Stimulated activated CD4-positive, alpha-beta T cell treated with anti-CD3 and anti-CD28 coated beads, Interleukin-4, amount 100 ng/mL, for 1 hour (primary cell): Measurements from ENCODE around the gene NIPSNAP3A.
A peak's percentile ranks its signal among the peaks of the same experiment; 100 is the strongest.

Experiments used
- DNase-seq: peaks from one replicate; pipeline ENCODE4 v3.0.0-alpha.2; 2020

NIPSNAP3A gene

DNA sequence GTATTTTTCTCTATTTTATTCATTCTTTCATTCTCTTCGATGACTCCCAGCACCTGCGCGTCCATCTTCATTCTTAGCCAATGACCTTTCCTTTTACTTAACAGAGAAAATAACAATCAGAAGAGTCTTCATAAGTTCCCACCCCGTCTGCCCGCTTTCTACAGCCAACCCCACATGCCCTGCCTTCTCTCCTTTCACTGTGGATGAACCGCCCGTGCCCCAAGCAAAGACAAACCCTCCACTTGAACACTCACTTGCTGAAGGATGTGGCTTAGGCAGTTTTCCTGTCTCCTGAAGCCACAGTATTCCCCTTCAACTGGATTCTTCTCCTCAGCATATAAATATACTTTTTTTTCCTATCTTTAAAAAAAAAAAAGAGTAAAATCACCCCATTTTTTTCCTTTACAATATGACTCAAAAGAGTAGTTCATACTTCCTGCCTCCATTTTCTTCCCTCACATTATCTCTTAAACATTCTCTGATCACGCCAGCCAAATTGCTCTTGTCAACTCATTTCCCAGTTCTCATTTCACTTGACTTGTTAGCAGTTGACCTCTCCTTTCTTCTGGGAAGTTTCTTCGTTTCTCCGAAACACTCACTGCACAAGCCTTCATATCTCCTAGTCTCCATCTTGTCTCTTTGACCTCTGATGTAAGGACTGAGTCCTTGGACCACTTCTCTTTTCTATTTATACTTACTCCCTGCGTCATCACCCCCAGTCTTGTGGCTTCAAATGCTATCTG, 27.5 kb downstream of the NIPSNAP3A start:
- no peak for DNase-seq

DNA sequence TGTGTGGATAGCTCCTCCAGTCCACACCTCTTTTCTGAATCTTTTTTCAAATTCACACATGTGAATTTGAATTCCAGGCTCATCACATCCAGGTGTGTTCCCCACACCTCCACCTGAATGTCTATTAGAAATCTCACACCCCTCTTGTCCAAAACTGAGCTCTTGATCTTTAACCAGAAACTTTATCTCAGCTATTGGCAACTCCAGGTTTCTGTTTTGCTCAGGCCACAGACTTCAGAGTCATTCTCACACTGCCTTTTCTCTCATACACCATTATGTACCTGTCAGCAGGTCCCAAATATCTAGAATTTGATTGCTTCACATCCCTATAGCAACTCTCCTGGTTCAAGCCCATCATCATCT, 28.1 kb downstream of the NIPSNAP3A start:
- no peak for DNase-seq

DNA sequence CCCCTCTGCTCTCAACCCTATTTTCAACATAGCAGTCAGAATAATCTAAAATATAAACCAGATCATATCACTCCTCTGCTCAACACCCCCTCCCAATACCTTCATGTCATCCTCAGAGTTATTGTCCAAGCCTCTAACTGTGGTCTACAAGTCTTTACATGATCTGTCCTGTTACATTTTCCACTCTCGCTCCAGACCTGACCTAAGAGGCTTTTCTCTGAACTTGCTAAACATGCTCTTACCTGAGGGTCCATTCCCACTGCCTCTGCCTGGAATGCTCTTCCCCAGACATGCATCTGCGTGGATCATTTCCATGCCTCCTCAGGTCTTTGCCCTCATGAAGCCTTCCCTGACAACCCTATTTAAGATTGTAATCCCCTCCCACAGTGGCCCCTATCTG, 28.5 kb downstream of the NIPSNAP3A start:
- DNase-seq: no peak

DNA sequence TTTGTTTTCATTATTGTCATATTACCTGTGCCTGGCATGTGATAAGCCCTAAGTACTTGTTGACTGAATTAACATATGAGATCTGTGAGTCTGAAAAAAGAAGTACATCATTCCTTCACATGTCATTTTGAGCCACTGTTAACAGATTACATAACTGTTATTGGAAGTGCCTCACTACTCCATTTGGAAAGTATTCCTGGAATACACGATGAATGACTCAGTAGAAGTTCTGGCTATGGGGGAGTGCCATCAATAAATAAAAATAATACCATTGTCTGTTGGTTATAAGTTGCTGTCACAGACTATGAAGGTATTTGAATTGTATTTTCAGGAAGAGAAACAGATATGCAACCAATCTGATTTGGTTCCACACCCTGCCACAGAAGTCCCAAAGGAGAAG, 29.3 kb downstream of the NIPSNAP3A start:
- no peak for DNase-seq

DNA sequence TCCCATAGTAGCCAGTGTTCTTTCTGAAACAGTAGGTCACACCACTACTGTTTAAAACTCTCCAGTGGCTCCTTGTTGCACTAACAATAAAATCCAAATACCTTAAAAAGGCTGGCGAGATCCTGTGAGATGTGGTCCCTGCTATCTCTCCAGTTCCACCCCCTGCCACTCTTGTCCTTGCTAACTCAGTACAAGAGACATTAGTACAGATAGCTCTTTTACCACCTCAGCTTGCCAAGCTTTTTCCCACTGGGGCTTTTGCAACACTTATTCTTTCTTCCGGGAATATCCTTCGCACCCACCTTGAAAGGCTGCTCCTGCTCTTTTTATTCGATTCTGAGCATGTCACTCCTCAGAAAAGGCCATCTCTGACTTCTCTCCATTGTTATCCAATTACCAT, 31.3 kb downstream of the NIPSNAP3A start:
- DNase-seq: no peak

DNA sequence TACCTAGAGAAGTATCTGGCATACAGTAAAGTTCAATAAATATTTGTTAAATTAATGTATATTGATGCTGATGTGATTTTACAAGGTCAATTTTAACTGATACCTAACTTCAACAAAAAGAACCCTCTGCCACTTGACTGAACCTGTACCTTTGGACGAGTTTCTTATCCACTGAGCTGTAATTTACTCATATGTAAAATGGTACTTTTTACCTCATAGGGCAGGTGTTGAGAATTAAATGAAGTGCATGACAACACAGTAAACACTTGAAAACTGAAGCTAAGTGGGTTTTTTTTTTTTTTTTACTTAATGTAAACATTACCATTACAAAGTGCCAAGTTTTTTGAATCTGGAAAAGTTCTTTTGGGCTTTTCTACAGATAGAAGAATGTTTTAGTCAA, 31.9 kb downstream of the NIPSNAP3A start:
- no peak for DNase-seq

DNA sequence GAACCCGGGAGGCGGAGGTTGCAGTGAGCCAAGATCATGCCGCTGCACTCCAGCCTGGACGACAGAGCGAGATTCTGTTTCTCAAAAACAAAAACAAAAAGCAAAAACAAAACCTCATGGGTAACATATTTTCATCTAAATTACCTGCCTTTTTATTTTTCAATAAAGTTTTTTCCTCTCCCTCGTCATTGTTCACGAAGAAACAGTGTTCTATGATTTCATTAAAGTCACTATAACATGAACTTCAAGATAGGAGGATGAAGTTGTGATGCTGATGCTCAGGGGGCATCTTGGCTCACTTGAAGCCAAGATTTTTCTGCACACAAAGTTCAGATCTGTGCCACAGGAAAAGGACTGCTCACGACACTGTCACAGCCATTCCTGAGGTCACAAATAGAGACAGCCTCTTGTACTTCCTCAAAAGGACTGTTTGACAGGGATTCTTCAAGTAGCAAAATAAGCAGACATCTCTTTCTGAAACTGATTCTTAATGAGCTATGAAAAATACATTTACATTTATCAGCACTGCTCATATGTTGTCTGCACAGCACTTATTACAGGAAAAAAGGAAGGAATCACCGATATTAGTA, 32.6 kb downstream of the NIPSNAP3A start:
- no peak for DNase-seq

DNA sequence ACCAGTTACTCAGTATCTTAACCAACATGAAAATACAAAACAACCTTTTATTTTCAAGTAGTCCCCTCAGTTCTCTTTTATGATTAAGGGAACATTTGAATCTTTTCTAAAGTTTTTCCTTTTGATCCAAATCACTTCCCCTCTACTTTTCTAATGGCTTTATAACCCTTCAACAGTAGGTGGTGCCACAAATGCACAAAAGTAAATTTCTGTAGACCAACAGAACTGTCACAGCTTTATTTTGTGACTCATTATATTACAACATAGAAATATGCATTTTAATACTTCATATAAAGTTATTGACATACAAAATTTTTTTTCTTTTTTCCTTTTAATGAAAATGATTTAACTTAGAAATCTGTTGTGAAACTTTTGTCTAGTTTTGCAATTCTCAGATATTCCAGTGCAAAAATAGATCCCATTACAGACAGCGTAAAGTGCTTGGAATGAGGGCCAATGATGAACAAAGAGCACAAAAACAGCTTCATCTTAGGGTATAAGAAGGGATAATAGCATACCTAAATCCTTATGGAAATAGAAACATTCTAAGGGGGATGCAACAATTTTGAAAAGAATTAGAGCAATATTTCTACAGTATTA, 33.4 kb downstream of the NIPSNAP3A start:
- DNase-seq: no peak

DNA sequence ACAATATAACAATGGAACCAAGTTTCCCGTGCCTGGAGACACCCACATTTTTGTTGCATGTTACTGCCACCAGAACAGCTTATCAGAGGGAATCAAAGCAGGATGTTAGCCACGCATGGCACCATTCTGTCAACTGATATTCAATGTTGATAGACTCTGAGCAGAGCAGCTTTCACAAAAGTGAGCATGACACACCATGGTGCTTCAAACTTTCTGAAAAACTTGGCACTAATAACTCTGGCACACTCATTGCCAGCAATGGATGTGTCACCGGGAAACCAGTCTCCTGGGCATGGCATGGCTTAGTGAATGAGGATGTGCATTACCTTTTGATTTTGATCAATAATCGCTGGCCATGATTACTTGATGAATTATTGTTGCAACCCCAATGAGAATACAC, 36.1 kb downstream of the NIPSNAP3A start:
- no peak for DNase-seq

DNA sequence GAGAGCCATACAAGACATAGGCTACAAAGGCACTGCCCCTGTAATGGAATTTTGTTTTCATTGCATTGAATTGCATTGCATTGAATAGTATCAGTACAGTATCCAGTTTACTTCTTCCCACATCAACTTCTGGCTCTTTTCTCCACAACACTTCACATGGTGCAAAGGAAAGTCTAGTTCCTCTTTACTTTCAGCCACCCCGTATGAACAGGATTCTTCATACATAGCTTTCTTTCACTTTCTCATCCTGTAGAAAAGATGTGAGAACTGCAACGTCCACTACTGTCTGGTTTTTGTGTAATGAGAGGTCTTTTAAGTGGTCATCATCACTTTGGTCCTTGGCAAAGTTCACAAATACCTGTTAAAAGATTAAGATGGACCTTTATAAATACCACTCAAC, 36.6 kb downstream of the NIPSNAP3A start:
- no peak for DNase-seq

DNA sequence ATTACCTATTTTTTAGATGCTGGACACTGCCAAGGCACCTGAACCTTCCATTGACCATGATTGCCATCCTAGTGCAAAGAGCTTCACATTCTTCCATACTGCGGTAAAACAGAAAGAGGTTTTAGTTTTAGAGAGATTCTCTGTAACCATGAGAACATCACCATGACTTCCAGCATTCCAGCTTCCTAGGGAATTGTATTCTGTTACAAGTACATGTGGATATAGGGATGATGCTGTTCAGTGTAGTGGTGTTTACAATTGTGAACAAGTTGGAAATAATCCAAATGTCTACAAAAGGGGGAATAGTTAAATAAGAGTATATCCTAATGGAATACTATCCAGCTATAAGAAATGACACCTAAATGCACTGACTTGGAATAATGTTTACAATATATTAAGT, 38.8 kb downstream of the NIPSNAP3A start:
- DNase-seq: no peak

DNA sequence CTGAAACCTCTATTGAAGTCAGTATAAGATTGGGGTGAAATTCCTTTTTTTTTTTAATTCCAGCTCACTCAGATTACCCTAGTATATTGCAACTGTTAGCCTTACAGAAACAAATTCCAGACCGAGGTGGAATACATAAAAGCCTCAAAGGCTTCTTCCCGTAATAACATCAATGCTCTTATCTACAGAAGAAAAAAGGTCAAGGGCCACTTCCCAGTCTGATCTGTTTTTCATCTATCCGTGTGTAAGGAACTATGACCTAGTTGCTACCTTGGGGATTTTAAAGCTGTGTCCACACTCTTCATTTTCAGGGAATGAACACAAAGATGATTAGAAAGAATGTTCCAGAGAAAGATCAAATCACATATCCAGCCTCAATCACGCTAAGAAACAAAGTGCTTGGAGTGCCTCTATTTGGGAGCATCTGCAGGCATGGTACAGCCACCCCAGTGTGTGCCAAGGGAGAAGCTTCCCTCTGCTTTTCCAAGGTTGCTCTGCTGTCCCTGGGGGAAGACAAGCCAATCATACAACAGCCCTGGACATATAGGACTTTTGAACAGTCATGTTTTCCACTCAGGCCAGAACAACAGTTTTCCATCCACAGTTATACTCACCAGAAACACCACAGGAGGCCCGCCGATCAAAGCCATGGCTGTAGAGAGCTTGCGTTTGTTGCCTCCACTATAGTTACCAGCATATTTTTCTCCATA, 40.0 kb downstream of the NIPSNAP3A start:
- no peak for DNase-seq

DNA sequence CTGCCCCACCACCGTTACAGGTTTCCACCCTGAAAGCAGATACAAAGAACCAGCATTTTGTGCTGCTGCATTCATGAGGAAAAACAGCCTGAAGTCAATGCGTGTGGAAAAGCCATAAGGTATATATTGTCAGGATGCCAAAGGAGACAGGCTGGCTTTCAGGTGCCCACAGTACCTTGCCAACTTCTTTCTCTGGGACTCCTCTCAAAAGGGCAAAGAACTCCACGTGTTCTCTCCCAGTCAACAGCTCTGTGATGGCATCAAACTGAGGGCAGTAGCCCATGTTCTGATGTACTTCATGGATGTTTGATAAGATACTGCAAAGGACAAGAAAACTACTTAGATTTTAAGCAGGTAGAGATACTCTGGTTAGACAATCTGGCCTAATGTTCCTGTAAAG, 40.8 kb downstream of the NIPSNAP3A start:
- DNase-seq: no peak

DNA sequence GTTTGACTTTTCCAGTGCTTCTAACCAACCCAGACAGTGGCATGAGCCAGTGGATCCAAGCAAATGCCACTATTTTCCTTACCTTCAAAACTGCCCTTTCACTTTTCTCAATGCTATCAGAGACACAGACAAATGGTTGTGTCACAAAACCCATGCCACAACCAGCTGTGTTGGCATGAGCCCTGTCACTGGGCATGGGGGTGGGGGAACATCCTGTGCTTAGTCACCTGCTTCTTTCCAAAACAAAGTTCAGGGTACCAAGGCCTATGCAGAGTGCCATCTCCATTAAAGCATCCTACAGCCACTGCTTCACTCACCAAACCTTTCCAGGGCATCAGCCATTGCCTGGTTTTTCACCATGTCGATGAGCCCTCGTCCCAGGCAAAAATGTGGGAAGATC, 46.6 kb downstream of the NIPSNAP3A start:
- peak; percentile 8 for DNase-seq

DNA sequence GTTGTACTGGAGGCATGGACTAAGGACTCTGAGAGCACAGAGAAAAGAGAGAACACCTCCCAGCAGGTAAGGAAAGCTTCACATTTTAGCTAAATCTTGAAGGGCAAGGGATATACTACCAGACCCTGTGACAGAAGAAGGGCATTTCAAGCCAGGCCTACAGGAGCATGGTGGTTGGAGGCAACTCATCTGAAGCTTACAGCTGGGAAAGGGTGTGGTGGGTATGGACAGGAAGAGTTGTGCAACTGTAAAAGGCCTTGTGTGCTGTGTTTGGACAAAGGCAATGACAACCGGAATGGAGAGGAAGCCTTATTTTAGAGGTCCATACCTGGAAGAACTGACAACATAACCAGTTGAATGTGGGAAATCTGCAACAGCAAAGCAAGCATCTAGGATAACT, 47.6 kb downstream of the NIPSNAP3A start:
- no peak for DNase-seq

DNA sequence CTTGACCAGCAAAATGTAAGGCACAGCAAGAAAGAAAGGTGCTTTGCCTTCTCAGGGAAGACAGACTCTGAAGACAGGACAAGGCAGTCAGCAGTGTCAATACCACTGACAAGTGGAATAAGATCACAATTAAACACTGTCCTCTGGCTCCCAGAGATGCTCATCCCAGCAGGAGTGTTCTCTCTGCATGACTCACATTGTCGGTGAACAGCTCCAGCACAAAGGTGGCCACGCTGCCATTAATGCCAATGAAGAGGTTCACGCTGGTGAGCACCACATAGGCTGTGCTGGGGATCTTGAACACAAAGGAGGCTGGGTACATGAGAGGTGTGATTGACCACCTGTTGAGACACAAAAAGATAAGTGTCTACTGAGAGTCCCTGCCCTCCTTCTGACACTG, 48.4 kb downstream of the NIPSNAP3A start:
- no peak for DNase-seq

DNA sequence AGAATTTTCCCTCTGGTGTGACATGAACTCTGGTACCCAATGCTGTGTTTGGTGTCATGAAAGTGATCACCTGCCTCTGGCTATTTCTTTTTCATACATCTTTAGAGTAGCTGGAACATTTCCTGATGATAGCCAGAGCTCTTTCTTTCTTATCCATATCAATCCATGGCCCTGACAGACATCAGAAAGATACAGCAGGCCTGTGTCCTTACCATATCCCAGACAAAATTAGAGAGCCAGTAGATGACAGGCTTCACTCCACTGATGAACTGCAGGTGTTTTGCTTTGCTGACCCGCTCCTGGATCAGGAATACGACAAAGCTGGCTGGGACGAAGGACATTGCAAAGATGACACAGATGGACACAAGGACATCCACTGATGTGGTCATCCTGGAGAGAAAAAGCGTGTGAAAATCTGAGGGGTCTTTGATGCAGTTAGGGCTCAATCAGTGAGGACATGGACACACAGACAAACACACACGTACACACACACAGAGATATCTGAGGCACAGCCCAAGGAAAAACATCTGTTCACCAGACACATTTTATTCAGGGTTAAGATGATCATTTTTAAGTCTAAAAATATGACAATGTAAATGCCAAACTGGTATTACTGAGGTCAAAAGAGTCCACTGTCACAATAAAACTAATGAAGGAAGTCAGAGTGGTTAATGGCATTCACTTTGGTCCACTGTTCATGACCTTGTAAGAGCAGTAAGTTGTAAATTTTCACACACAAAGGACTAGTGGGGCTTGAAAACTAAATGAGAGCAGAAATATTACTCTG, 50.9 kb downstream of the NIPSNAP3A start:
- no peak for DNase-seq

DNA sequence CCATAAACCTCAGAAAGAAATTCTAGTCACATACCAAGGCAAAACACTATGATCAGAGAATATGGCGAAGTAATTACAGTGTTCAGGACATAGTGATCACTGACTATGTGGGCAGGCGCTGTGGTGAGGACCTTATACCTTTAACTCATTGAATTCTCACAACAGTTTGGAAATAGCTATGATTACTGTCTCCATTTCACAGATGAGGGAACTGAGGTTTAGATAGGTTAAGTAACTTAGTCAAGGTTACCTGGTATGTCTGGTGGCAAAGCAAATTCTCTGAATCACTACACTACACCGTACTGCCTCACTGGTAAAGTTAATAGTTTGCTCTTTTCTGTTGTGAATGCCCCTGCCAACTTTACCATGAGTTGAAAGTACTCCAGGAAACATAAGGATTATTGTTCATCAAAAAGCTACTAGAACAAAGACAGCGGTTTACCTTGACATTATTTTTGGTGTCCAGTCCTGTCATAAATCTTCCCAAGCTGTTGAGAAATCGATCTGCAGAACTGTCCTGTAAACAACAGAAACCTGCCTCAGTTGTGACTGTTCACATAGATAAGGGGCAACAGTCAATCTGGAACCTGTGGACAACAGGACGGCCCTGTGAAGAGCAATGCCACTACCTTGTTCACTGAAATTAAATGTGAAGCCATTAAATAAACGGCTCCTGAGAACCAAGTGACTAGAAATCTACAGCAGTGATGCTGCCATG, 52.7 kb downstream of the NIPSNAP3A start:
- no peak for DNase-seq

DNA sequence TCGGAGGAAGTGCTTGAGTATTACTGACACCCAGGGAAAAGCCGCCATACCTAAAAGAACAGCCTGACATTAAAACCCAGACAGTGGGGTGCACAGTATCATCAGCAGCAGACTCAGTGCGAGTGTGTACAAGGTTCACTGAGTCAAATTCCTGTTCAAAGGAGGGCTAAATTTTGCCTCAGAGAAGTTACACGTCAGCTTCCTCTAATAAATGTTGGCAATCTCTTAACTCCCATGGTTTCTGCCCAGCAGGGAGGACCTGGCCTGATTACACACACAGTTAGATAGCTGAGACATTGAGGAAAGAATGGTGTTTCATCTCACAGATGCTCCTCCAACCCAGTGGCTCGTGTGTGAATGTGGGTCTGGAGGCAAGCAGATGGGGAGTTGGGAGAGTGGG, 54.6 kb downstream of the NIPSNAP3A start:
- no peak for DNase-seq

DNA sequence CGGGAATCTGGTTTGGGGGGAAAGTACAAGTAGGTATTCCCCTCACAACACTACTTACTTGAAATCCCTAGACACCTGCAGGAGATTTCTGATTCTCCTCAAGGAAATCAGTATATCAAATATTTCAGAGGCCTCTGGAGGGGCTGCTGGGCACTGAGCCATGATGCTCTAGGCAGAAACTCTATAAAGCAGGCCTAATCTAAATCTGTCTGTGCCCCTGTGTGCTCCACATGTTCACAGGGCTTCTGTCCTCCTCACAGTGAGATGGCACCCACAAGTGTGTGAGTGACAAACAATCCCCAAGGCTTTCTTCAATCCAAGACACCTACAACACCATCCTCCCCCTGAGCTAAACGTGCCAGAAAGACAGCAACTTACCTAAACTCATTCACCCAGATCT, 55.4 kb downstream of the NIPSNAP3A start:
- DNase-seq: no peak

DNA sequence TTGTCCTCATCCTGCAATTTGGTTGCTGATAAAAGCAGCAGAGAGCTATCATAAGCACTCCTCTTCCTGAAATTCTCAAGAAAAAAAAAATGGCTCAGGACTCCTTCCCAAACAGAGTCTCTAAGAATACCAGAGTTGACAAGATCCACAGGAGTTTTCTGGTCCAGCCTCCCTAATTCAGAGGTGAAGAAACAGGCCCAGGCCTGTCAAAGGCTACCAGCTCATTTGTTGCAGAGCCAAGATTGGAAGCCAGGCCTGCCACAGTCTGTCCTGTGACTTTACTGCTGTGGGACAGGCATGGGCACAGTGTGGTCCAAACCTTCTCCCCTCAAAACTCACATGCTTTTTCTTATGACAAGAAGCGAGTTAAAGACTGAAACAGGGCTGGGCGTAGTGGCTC, 58.0 kb downstream of the NIPSNAP3A start:
- no peak for DNase-seq

DNA sequence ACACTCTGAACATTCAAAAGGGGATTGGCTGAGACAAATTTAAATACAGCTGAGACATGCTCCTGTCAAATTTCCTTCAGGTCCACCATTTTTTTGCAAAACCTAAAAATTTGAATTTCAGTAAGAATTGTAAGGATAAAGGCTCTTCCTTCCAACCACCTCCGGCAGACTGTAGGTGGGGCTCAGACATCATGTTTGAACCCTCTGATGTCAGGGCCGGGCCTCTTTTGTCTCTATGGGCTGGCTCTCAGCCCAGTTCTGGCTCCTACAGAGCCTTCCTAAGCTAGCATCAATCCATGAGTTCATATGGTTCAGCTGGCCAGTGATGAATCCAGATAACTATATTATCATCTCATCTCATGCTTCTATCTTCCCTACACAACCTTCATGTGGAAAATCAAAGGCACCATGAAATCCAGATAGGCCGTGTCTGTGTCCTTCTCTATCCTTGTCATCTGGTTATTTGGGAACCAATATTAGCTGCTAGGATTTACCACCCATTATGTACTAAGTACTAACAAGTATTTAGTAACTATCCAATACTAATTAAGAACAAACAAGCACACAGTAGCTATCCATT, 60.6 kb downstream of the NIPSNAP3A start:
- DNase-seq: no peak
